SK-N-SH treated with all-trans-retinoic acid at 6 μM for 48 hours (cell line): ENCODE results near the gene ARHGEF16.

Experiments
- ARNTL ChIP-seq: fragments of 450-650 bp; formaldehyde crosslinking; IDR thresholded peaks from 2 replicates; pipeline ENCODE4 v1.5.0; 2020; ENCODE audit warnings: low read depth, mild to moderate bottlenecking, moderate library complexity, borderline replicate concordance
- BACH2 ChIP-seq: fragments of 250-450 bp; sonication (Bioruptor Pico); IDR thresholded peaks from 2 replicates; pipeline ENCODE4 v1.9.0; 2021; ENCODE audit warnings: mild to moderate bottlenecking, borderline replicate concordance
- CSDC2 ChIP-seq: fragments of 250-450 bp; sonication (Bioruptor Pico); IDR thresholded peaks from 2 replicates; pipeline ENCODE4 v1.5.0; 2020; ENCODE audit warnings: mild to moderate bottlenecking, moderate library complexity
- PATZ1 ChIP-seq: fragments of 250-450 bp; sonication (Bioruptor Pico); IDR thresholded peaks from 2 replicates; pipeline ENCODE4 v1.8.0; 2020; ENCODE audit warnings: mild to moderate bottlenecking, moderate library complexity, borderline replicate concordance
- PPARA ChIP-seq: fragments of 250-450 bp; sonication (Bioruptor Pico); IDR thresholded peaks from 2 replicates; pipeline ENCODE4 v1.5.0; 2020; ENCODE audit warnings: mild to moderate bottlenecking, borderline replicate concordance
- RARB ChIP-seq: fragments of 250-450 bp; sonication (Bioruptor Pico); IDR thresholded peaks from 2 replicates; pipeline ENCODE4 v1.8.0; 2021; ENCODE audit warnings: mild to moderate bottlenecking, moderate library complexity
- ZC3H10 ChIP-seq: fragments of 250-450 bp; sonication (Bioruptor Pico); IDR thresholded peaks from 2 replicates; pipeline ENCODE4 v1.5.1; 2021; ENCODE audit warnings: mild to moderate bottlenecking, moderate library complexity
- ZNF565 ChIP-seq: fragments of 450-650 bp; formaldehyde crosslinking; conservative IDR thresholded peaks from 2 replicates; pipeline ENCODE4 v1.5.0; 2020; ENCODE audit warnings: low read depth, mild to moderate bottlenecking, moderate library complexity
- TF ChIP-seq, protein P1 (sequence below): fragments of 250-450 bp; sonication (Bioruptor Pico); IDR thresholded peaks from 2 replicates; pipeline ENCODE4 v1.5.1; 2020; ENCODE audit warnings: low read depth, mild to moderate bottlenecking, moderate library complexity

DNA sequence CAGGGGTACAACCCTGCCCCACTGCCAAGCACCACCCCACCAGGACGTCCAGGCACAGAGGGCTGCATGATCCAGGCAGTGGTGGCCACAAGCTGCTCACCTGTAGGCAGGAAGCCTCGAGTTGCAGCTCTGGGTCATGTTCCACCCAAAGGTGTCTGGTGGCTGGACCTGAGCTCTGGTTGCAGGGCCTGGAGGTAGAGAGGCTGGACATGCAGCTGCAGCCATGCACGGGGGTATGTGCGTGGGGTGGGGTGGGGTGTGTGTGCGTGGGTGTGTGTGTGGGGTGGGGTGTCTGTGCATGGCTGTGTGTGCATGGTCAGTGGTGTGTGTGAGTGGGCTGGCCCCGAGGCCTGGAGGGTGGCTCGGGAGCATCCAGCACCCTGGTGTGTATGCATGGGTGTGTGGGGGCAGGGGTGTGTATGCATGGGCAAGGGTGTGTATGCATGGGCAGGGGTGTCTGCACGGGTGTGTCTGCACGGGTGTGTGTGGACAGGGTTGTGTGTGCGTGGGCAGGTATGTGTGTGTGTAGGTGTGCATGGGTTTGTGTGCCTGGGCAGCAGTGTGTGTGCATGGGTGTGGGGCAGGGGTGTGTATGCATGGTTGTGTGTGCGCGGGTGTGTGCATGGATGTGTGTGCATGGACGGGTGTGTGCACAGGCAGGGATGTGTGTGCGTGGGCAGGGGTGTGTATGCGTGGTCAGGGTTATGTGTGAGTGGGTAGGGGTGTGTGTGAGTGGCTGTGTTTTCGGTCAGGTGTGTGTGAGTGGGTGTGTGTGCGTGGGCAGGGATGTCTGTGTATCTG lies 15.6 kb downstream of the ARHGEF16 start:
- TF ChIP-seq PATZ1 (CRISPR knock-in tag) (no peak), ARNTL (CRISPR knock-in tag) (no peak), ZNF565 (CRISPR knock-in tag) (no peak), BACH2 (no peak), CSDC2 (CRISPR knock-in tag) (no peak), ZC3H10 (CRISPR knock-in tag) (no peak), PPARA (CRISPR knock-in tag) (no peak), RARB (CRISPR knock-in tag) (no peak)
- TF ChIP-seq, protein P1, sequence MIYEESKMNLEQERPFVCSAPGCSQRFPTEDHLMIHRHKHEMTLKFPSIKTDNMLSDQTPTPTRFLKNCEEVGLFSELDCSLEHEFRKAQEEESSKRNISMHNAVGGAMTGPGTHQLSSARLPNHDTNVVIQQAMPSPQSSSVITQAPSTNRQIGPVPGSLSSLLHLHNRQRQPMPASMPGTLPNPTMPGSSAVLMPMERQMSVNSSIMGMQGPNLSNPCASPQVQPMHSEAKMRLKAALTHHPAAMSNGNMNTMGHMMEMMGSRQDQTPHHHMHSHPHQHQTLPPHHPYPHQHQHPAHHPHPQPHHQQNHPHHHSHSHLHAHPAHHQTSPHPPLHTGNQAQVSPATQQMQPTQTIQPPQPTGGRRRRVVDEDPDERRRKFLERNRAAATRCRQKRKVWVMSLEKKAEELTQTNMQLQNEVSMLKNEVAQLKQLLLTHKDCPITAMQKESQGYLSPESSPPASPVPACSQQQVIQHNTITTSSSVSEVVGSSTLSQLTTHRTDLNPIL = no peak
